Panc1 (cell line): ENCODE data around the gene ARGFX. TPM values are rescaled to one million over a fixed set of nuclear protein-coding genes. Genes with fewer than 3 reads are reported as not detected.
"Not testable (repeated sequence)": the region's sequence is repeated elsewhere in the genome, so short reads cannot be mapped to it uniquely, and the experiment has no call there.

ENCODE experiments used
- ATAC-seq: fragments of 200-7000 bp; cut with Tn5 transposase; 2 replicates; pipeline ENCODE4 v1.9.1; 2020; ENCODE audit warnings: mild to moderate bottlenecking, moderate library complexity
- BruUV-seq: library from RNA; stranded (reverse); fragments of 400-500 nt; replicated peaks from 2 replicates; lab custom pipeline; 2021; lab: Mats Ljungman, UMichigan
- CTCF ChIA-PET: fragments of 300-600 bp; sonication (Branson Sonifier 250); formaldehyde crosslinking; loops from one replicate; lab custom pipeline; 2022; ENCODE audit warnings: antibody characterized with exemption; lab: Charles Lee
- POLR2A ChIA-PET: fragments of 300-600 bp; sonication (Branson Sonifier 250); formaldehyde crosslinking; loops from one replicate; lab custom pipeline; 2022; ENCODE audit warnings: antibody characterized with exemption; lab: Charles Lee
- DNase-seq: peaks from one replicate; pipeline ENCODE4 v3.0.0-alpha.2; 2010; ENCODE audit warnings: low read depth, low spot score
- H3K27ac ChIP-seq: 2 replicates; pipeline ENCODE4 v1.5.1; 2011; ENCODE audit warnings: mild to moderate bottlenecking, low read length, inconsistent platforms
- H3K27me3 ChIP-seq: fragments of 200-500 bp; sonication (Bioruptor generic); 2 replicates; pipeline ENCODE4 v1.6.0; 2014; ENCODE audit warnings: low read length, inconsistent platforms; ENCODE audit not compliant: control insufficient read depth, insufficient read depth
- H3K36me3 ChIP-seq: fragments of 200-500 bp; sonication (Bioruptor generic); 2 replicates; pipeline ENCODE4 v1.5.1; 2014; ENCODE audit warnings: inconsistent platforms, mild to moderate bottlenecking, low read length, moderate library complexity; ENCODE audit not compliant: control insufficient read depth, insufficient read depth
- H3K4me1 ChIP-seq: 2 replicates; pipeline ENCODE4 v1.5.1; 2011; ENCODE audit warnings: inconsistent platforms, mild to moderate bottlenecking, low read length, moderate library complexity; ENCODE audit not compliant: control insufficient read depth, insufficient read depth
- H3K4me3 ChIP-seq, 2 experiments: 2 replicates each; pipeline ENCODE4 v1.5.1; 2011 to 2012; ENCODE audit warnings: low read depth in 2 of 2, low read length in 2 of 2, mild to moderate bottlenecking in 2 of 2, inconsistent platforms in 1 of 2, moderate library complexity in 1 of 2
- H3K9me3 ChIP-seq: fragments of 200-500 bp; sonication (Bioruptor generic); 2 replicates; pipeline ENCODE4 v1.5.1; 2014; ENCODE audit warnings: low read depth, mild to moderate bottlenecking, inconsistent platforms, low read length, moderate library complexity; ENCODE audit not compliant: control insufficient read depth, insufficient read depth
- CTCF ChIP-seq: fragments of 450-650 bp; IDR thresholded peaks from 2 replicates; pipeline ENCODE4 v1.5.1; 2017; ENCODE audit warnings: mild to moderate bottlenecking
- POLR2AphosphoS5 ChIP-seq: IDR thresholded peaks from 2 replicates; pipeline ENCODE4 v1.6.1; 2012; ENCODE audit warnings: mild to moderate bottlenecking, low read depth, low read length, moderate library complexity
- REST ChIP-seq, 2 experiments: IDR thresholded peaks; 2 replicates each; pipeline ENCODE4 v1.6.1; 2011 to 2012; ENCODE audit warnings: low read depth in 2 of 2, control low read depth in 1 of 2, low read length in 1 of 2, mild to moderate bottlenecking in 1 of 2, moderate library complexity in 1 of 2; ENCODE audit not compliant: insufficient read depth in 1 of 2
- SIN3A ChIP-seq: IDR thresholded peaks from 2 replicates; pipeline ENCODE4 v1.6.1; 2012; ENCODE audit warnings: low read depth, mild to moderate bottlenecking, low read length, moderate library complexity, borderline replicate concordance; ENCODE audit not compliant: insufficient read depth
- TCF7L2 ChIP-seq: IDR thresholded peaks from 2 replicates; pipeline ENCODE4 v1.6.1; 2011; ENCODE audit warnings: mild to moderate bottlenecking, low read depth, low read length, inconsistent platforms
- in situ Hi-C: cut with HindIII; loops from 2 replicates; pipeline ENCODE4 v1.10.0; 2016; ENCODE audit warnings: low sequenced_read_pairs, low pct_unique_long_range_greater_than_20kb
- intact Hi-C: fragments of 100-400 bp; cut with micrococcal nuclease; formaldehyde crosslinking; loops from one replicate; pipeline ENCODE4 v1.10.0; 2022; ENCODE audit not compliant: unreplicated experiment
- total RNA-seq: library from RNA; stranded (reverse); gene quantifications from one replicate; pipeline ENCODE4 v1.2.1, GENCODE V29; 2021; ENCODE audit not compliant: unreplicated experiment

The ARGFX gene
- total RNA-seq, 1 experiment from 2014 or later: not detected

- in situ Hi-C loops: no loop called here
- ATAC-seq (0 out of 2 replicates have a peak, but pooled peaks have one; percentile 17), DNase-seq (no peak)
- Histone ChIP-seq H3K4me1 (no peaks in the 10 kb centered on the region), H3K27ac (no peak overlapping the region), H3K27me3 (peaks cover 3% of the 10 kb centered on the region), H3K36me3 (no peaks in the 10 kb centered on the region), H3K9me3 (no peaks in the 10 kb centered on the region), H3K4me3 (no peak overlapping the region)
- no peak for TF ChIP-seq TCF7L2
- no peak for TF ChIP-seq CTCF
- no peak for TF ChIP-seq SIN3A
- CTCF ChIA-PET: no interaction called here
- POLR2A ChIA-PET: no interaction called here
- intact Hi-C loops: no loop called here
- BruUV-seq: no TSS peak
These were observed 16.7 kb downstream of the ARGFX start for GRCh38 chr3:121584418-121584817.

- POLR2A ChIA-PET: interaction anchor here (0.7 kb wide), 1 partner anchor 686 kb away, joined by 6 read pairs; no protein-coding TSS in a partner anchor
- no TSS peak for BruUV-seq
- TF ChIP-seq SIN3A (no peak), CTCF (no peak), REST (IDR thresholded peaks at IDR 0.05; ENCODE audit: insufficient read depth in 1 of 2, low read depth in 2 of 2, low read length in 1 of 2) (no peak), TCF7L2 (no peak), POLR2AphosphoS5 (no peak)
- DNase-seq: no peak
- intact Hi-C loops (no loop called here), in situ Hi-C loops (no loop called here)
- CTCF ChIA-PET: no interaction called here
- no peak for ATAC-seq
- H3K4me1 ChIP-seq: no peaks in the 10 kb centered on the region
- H3K9me3 ChIP-seq: no peaks in the 10 kb centered on the region
- no peak within 1 kb of the TSS for H3K27ac ChIP-seq
- H3K36me3 ChIP-seq: no peaks in the 10 kb centered on the region
- H3K4me3 ChIP-seq: no peak within 1 kb of the TSS
- H3K27me3 ChIP-seq: peaks cover 12% of the 10 kb centered on the region
These were observed 25.3 kb downstream of the ARGFX start, which contains the start of gene FBXO40 for GRCh38 chr3:121592856-121593702. FBXO40 (plus strand) TSS chr3:121593379; CDS start chr3:121620576, 27,197 bp downstream.

- H3K27ac ChIP-seq, H3K4me1 ChIP-seq, H3K4me3 ChIP-seq, H3K9me3 ChIP-seq, BruUV-seq, CTCF ChIA-PET, in situ Hi-C loops, DNase-seq, ATAC-seq, intact Hi-C loops, H3K36me3 ChIP-seq, POLR2A ChIA-PET: not testable (repeated sequence)
- H3K27me3 ChIP-seq: peaks cover 12% of the 10 kb centered on the region
These were observed 26.1 kb downstream of the ARGFX start for GRCh38 chr3:121593806-121594205.
